SK-N-SH (cell line): ENCODE results near the gene F2RL3. TPM values are rescaled to one million over a fixed set of nuclear protein-coding genes. Genes with fewer than 3 reads are reported as not detected.

Experiments used
- CTCF ChIA-PET: fragments of 300-600, 350-600 bp; formaldehyde crosslinking; extraction: SDS; loops from one replicate; lab custom pipeline; 2021; lab: Yijun Ruan, JAX
- POLR2A ChIA-PET: fragments of 350-600 bp; sonication (Branson Sonifier 250); formaldehyde crosslinking; extraction: SDS; loops from one replicate; lab custom pipeline; 2020; ENCODE audit warnings: antibody characterized with exemption, inconsistent platforms; lab: Yijun Ruan, JAX
- DNase-seq: peaks from one replicate; pipeline ENCODE4 v3.0.0; 2012
- H2AFZ ChIP-seq: fragments of 200-600 bp; sonication (generic); 2 replicates; pipeline ENCODE4 v1.8.1; 2016; ENCODE audit warnings: antibody characterized with exemption, mild to moderate bottlenecking, low read depth
- H3F3A ChIP-seq: fragments of 200-600 bp; sonication (generic); replicated peaks from 2 replicates; pipeline ENCODE3; 2016; ENCODE audit warnings: antibody characterized with exemption, mild to moderate bottlenecking; ENCODE audit not compliant: insufficient read depth
- H3K27ac ChIP-seq, 2 experiments: fragments of 200-500 bp in 1 of 2; fragments of 200-600 bp in 1 of 2; sonication (Bioruptor generic) in 1 of 2; sonication (generic), shearing (Covaris generic) in 1 of 2; 2 replicates each; pipeline versions ENCODE4 v1.5.1 to v1.6.1; 2014 to 2016; ENCODE audit warnings: low read depth in 2 of 2, inconsistent platforms in 1 of 2, low read length in 1 of 2, mild to moderate bottlenecking in 1 of 2, mixed read lengths in 1 of 2
- H3K27me3 ChIP-seq: fragments of 200-600 bp; sonication (generic), shearing (Covaris generic); 2 replicates; pipeline ENCODE4 v1.6.1; 2016; ENCODE audit warnings: mixed run types; ENCODE audit not compliant: insufficient read depth
- H3K36me3 ChIP-seq, 2 experiments: fragments of 200-500 bp in 1 of 2; fragments of 200-600 bp in 1 of 2; sonication (Bioruptor generic) in 1 of 2; sonication (generic) in 1 of 2; replicated peaks in 1 of 2; 2 replicates each; pipeline versions ENCODE3 to v1.5.1; 2014 to 2016; ENCODE audit warnings: low read length in 1 of 2, mild to moderate bottlenecking in 1 of 2; ENCODE audit not compliant: insufficient read depth in 2 of 2, control insufficient read depth in 1 of 2
- H3K4me1 ChIP-seq, 2 experiments: fragments of 200-500 bp in 1 of 2; fragments of 200-600 bp in 1 of 2; sonication (Bioruptor generic) in 1 of 2; sonication (generic), shearing (Covaris generic) in 1 of 2; 2 replicates each; pipeline versions ENCODE4 v1.5.1 to v1.6.1; 2014 to 2016; ENCODE audit warnings: low read depth in 1 of 2, low read length in 1 of 2, mixed run types in 1 of 2; ENCODE audit not compliant: insufficient read depth in 2 of 2, control insufficient read depth in 1 of 2
- H3K4me2 ChIP-seq: fragments of 200-600 bp; sonication (generic), shearing (Covaris generic); 2 replicates; pipeline ENCODE4 v1.6.1; 2017; ENCODE audit warnings: mixed run types
- H3K4me3 ChIP-seq, 2 experiments: fragments of 200-500 bp in 1 of 2; fragments of 200-600 bp in 1 of 2; sonication (Bioruptor generic) in 1 of 2; sonication (generic), shearing (Covaris generic) in 1 of 2; 2 replicates each; pipeline versions ENCODE4 v1.5.1 to v1.8.1; 2014 to 2016; ENCODE audit warnings: low read depth in 2 of 2, inconsistent platforms in 1 of 2, low read length in 1 of 2, mild to moderate bottlenecking in 1 of 2, mixed read lengths in 1 of 2, moderate library complexity in 1 of 2
- H3K79me2 ChIP-seq: fragments of 200-600 bp; sonication (generic); 2 replicates; pipeline ENCODE4 v1.8.1; 2017; ENCODE audit warnings: mild to moderate bottlenecking; ENCODE audit not compliant: insufficient read depth
- H3K9ac ChIP-seq: fragments of 200-600 bp; sonication (generic); 2 replicates; pipeline ENCODE4 v1.6.1; 2017; ENCODE audit warnings: mixed run types
- H3K9me2 ChIP-seq: fragments of 200-600 bp; sonication (generic); 2 replicates; pipeline ENCODE4 v1.6.1; 2017; ENCODE audit warnings: mixed run types
- H3K9me3 ChIP-seq: fragments of 200-600 bp; sonication (generic); 2 replicates; pipeline ENCODE4 v1.6.1; 2017; ENCODE audit warnings: mixed run types, mild to moderate bottlenecking, moderate library complexity
- H4K20me1 ChIP-seq: fragments of 200-600 bp; sonication (generic); 2 replicates; pipeline ENCODE4 v1.6.1; 2017; ENCODE audit warnings: mild to moderate bottlenecking, mixed run types; ENCODE audit not compliant: insufficient read depth
- CHD2 ChIP-seq: fragments of 150-350 bp; IDR thresholded peaks from 2 replicates; pipeline ENCODE4 v1.6.1; 2018; ENCODE audit warnings: low read length; ENCODE audit not compliant: partially characterized antibody
- CTCF ChIP-seq: fragments of 200-600 bp; sonication (generic); IDR thresholded peaks from 2 replicates; pipeline ENCODE4 v1.6.1; 2017; ENCODE audit warnings: antibody characterized with exemption, mild to moderate bottlenecking, moderate library complexity
- EP300 ChIP-seq, 2 experiments: IDR thresholded peaks; 2 replicates each; pipeline versions ENCODE4 v1.4.0 to v1.6.1; 2012; ENCODE audit warnings: borderline replicate concordance in 1 of 2, low read depth in 1 of 2, low read length in 1 of 2
- EZH2phosphoT487 ChIP-seq: fragments of 200-600 bp; sonication (generic); IDR thresholded peaks from 2 replicates; pipeline ENCODE4 v1.6.1; 2017; ENCODE audit warnings: low read depth, mixed run types, mild to moderate bottlenecking, antibody characterized with exemption, moderate library complexity, borderline replicate concordance
- FOSL2 ChIP-seq: IDR thresholded peaks from 2 replicates; pipeline ENCODE4 v1.4.0; 2012; ENCODE audit warnings: low read depth, mild to moderate bottlenecking, moderate library complexity, borderline replicate concordance
- FOXJ3 ChIP-seq: sonication (generic); formaldehyde crosslinking; IDR thresholded peaks from 2 replicates; pipeline ENCODE4 v1.5.1; 2020; ENCODE audit warnings: mild to moderate bottlenecking, missing genetic modification reagents
- FOXM1 ChIP-seq: IDR thresholded peaks from 2 replicates; pipeline ENCODE4 v1.4.0; 2012; ENCODE audit warnings: low read depth, mild to moderate bottlenecking
- GATA2 ChIP-seq: sonication (generic); formaldehyde crosslinking; IDR thresholded peaks from 2 replicates; pipeline ENCODE4 v1.5.0; 2020; ENCODE audit warnings: mild to moderate bottlenecking, missing genetic modification reagents
- IRF3 ChIP-seq: fragments of 150-350 bp; IDR thresholded peaks from 2 replicates; pipeline ENCODE4 v1.6.1; 2016; ENCODE audit warnings: mild to moderate bottlenecking, low read depth, low read length
- JUND ChIP-seq: IDR thresholded peaks from 2 replicates; pipeline ENCODE4 v1.4.0; 2012
- MAX ChIP-seq: IDR thresholded peaks from 2 replicates; pipeline ENCODE4 v1.4.0; 2012; ENCODE audit warnings: low read depth
- MXI1 ChIP-seq: IDR thresholded peaks from 2 replicates; pipeline ENCODE4 v1.6.1; 2012; ENCODE audit warnings: mild to moderate bottlenecking, low read depth, low read length, improper control_type of control experiment
- NFIC ChIP-seq: IDR thresholded peaks from 2 replicates; pipeline ENCODE4 v1.4.0; 2012; ENCODE audit warnings: borderline replicate concordance
- NRF1 ChIP-seq: IDR thresholded peaks from 2 replicates; pipeline ENCODE4 v1.6.1; 2012; ENCODE audit warnings: low read depth, mild to moderate bottlenecking, low read length
- POLR2AphosphoS5 ChIP-seq: IDR thresholded peaks from 2 replicates; pipeline ENCODE4 v1.6.1; 2012; ENCODE audit warnings: low read depth, low read length
- RAD21 ChIP-seq: IDR thresholded peaks from 2 replicates; pipeline ENCODE4 v1.6.1; 2012; ENCODE audit warnings: mild to moderate bottlenecking, low read length
- REST ChIP-seq: IDR thresholded peaks from 2 replicates; pipeline ENCODE4 v1.6.1; 2012; ENCODE audit warnings: mild to moderate bottlenecking, low read depth, low read length, moderate library complexity
- RFX5 ChIP-seq: IDR thresholded peaks from 2 replicates; pipeline ENCODE4 v1.6.1; 2012; ENCODE audit warnings: mild to moderate bottlenecking, improper control_type of control experiment, low read length
- RXRA ChIP-seq: IDR thresholded peaks from 2 replicates; pipeline ENCODE4 v1.4.0; 2012; ENCODE audit warnings: low read depth, mild to moderate bottlenecking, borderline replicate concordance
- TCF12 ChIP-seq: IDR thresholded peaks from 2 replicates; pipeline ENCODE4 v1.4.0; 2012
- YY1 ChIP-seq: IDR thresholded peaks from 2 replicates; pipeline ENCODE4 v1.4.0; 2012; ENCODE audit warnings: low read depth, mild to moderate bottlenecking
- WGBS: methylation state at CpG from one replicate; pipeline ENCODE4 v1.1.6; 2017; ENCODE audit warnings: low lambda C conversion rate; 5-methylcytosine and 5-hydroxymethylcytosine counted together
- polyA plus RNA-seq, 3 experiments: library from polyadenylated mRNA; depleted of rRNA; stranded (reverse); fragments of >200 nt; gene quantifications; 2 replicates each; pipeline ENCODE4 v1.2.3, GENCODE V29; 2012

The F2RL3 gene
- polyA plus RNA-seq, 1 of the 3 experiments (the other 2 are of a cell fraction), result not detected

- no peak overlapping the region for H3K4me3 ChIP-seq
- WGBS, result 91% methylated on average over 3 of the region's 3 CpGs
- CTCF ChIA-PET, result no interaction called here
These were observed 27.8 kb upstream of the F2RL3 start for GRCh38 chr19:16861011-16861410.

GRCh38 chr19:16861834-16862233 lies 27.0 kb upstream of the F2RL3 start:
- peaks cover 27 to 29% of the 10 kb centered on the region in 2 experiments for H3K36me3 ChIP-seq
- WGBS, result 97% methylated on average over 5 of the region's 5 CpGs
- POLR2A ChIA-PET, result no interaction called here
- H3K9ac ChIP-seq, result no peak overlapping the region
- H3K79me2 ChIP-seq, result no peaks in the 10 kb centered on the region
- no peaks in the 10 kb centered on the region for H3F3A ChIP-seq
- H3K9me3 ChIP-seq, result no peaks in the 10 kb centered on the region
- no peak overlapping the region for H3K27ac ChIP-seq
- no peaks in the 10 kb centered on the region for H3K9me2 ChIP-seq
- CTCF ChIA-PET, result no interaction called here
- no peak overlapping the region for H3K4me3 ChIP-seq
- no peak for DNase-seq
- H4K20me1 ChIP-seq, result no peaks in the 10 kb centered on the region
- no peak overlapping the region for H3K4me2 ChIP-seq
- H3K4me1 ChIP-seq, result no peaks in the 10 kb centered on the region
- TF ChIP-seq FOXM1 (no peak), MXI1 (no peak), EZH2phosphoT487 (no peak), MAX (no peak), GATA2 (CRISPR knock-in tag) (no peak), RAD21 (no peak), TCF12 (no peak), FOXJ3 (CRISPR knock-in tag) (no peak), CTCF (no peak), RXRA (no peak), YY1 (no peak), EP300 (IDR thresholded peaks at IDR 0.05; ENCODE audit: borderline replicate concordance in 1 of 2, low read depth in 1 of 2, low read length in 1 of 2) (no peak), NFIC (no peak), IRF3 (no peak), CHD2 (no peak), REST (no peak), POLR2AphosphoS5 (no peak)
- TF ChIP-seq, all 33 proteins: peak for 0
- no peak overlapping the region for H2AFZ ChIP-seq
- no peaks in the 10 kb centered on the region for H3K27me3 ChIP-seq

More at GRCh38 chr19:16861011-16861410, 27.8 kb upstream of the F2RL3 start:
- no peaks in the 10 kb centered on the region for H3K9me2 ChIP-seq
- H3K36me3 ChIP-seq, result peaks cover 23 to 27% of the 10 kb centered on the region in 2 experiments
- H3K4me2 ChIP-seq, result no peak overlapping the region
- no peak overlapping the region for H2AFZ ChIP-seq
- no peaks in the 10 kb centered on the region for H3K4me1 ChIP-seq
- H3K9ac ChIP-seq, result no peak overlapping the region
- no peak overlapping the region for H3K27ac ChIP-seq
- no peaks in the 10 kb centered on the region for H3F3A ChIP-seq
- TF ChIP-seq POLR2AphosphoS5, result no peak
- TF ChIP-seq NRF1, result no peak
- TF ChIP-seq JUND, result no peak
- no peak for TF ChIP-seq RFX5
- TF ChIP-seq MXI1, result no peak
- TF ChIP-seq FOSL2, result no peak
- no peaks in the 10 kb centered on the region for H3K79me2 ChIP-seq
- no peaks in the 10 kb centered on the region for H4K20me1 ChIP-seq
- no peak for DNase-seq
- POLR2A ChIA-PET, result no interaction called here
- H3K9me3 ChIP-seq, result no peaks in the 10 kb centered on the region
- no peaks in the 10 kb centered on the region for H3K27me3 ChIP-seq
